Tibial nerve (tissue), 4 donors: ENCODE results near the gene PRR30. TPM values are rescaled to one million over a fixed set of nuclear protein-coding genes. Genes with fewer than 3 reads are reported as not detected.
A peak's percentile ranks its signal among the peaks of the same experiment; 100 is the strongest.
"Not testable (repeated sequence)": the region's sequence is repeated elsewhere in the genome, so short reads cannot be mapped to it uniquely, and the experiment has no call there.

ENCODE experiments used
- DNase-seq, 2 donors: peaks; one replicate each; pipeline ENCODE4 v3.0.0-alpha.2; 2019; ENCODE audit warnings: low spot score in 2 of 2
- H3K27ac ChIP-seq, 4 donors: fragments of 200-600 bp; sonication (generic) in 3 of 4; one replicate each; pipeline ENCODE4 v1.5.1; 2017 to 2019; ENCODE audit warnings: mild to moderate bottlenecking in 1 of 4
- H3K27me3 ChIP-seq, 2 donors: fragments of 200-600 bp; sonication (generic) in 1 of 2; one replicate each; pipeline versions ENCODE4 v1.5.1 to v1.6.0; 2017 to 2019
- H3K36me3 ChIP-seq, 3 donors: fragments of 200-600 bp; sonication (generic); one replicate each; pipeline ENCODE4 v1.5.1; 2018 to 2019
- H3K4me1 ChIP-seq, 4 donors: fragments of 200-600 bp; sonication (generic) in 3 of 4; one replicate each; pipeline ENCODE4 v1.5.1; 2017 to 2019
- H3K4me3 ChIP-seq, 4 donors: fragments of 200-600 bp; sonication (generic) in 3 of 4; one replicate each; pipeline ENCODE4 v1.5.1; 2017 to 2019; ENCODE audit warnings: mild to moderate bottlenecking in 1 of 4, moderate library complexity in 1 of 4
- H3K9me3 ChIP-seq, 4 donors: fragments of 200-600 bp; sonication (generic) in 3 of 4; one replicate each; pipeline ENCODE4 v1.5.1; 2017 to 2019
- EP300 ChIP-seq, 2 donors: sonication (generic); formaldehyde crosslinking; IDR thresholded peaks; one replicate each; pipeline ENCODE4 v1.6.1; 2017; ENCODE audit warnings: antibody characterized with exemption in 2 of 2, mild to moderate bottlenecking in 1 of 2
- POLR2A ChIP-seq, 2 donors: fragments of 450-650 bp; IDR thresholded peaks; one replicate each; pipeline ENCODE4 v1.6.1; 2017; ENCODE audit warnings: antibody characterized with exemption in 2 of 2, mild to moderate bottlenecking in 2 of 2, moderate library complexity in 2 of 2
- WGBS, 2 donors: methylation state at CpG; one replicate each; pipeline ENCODE4 v1.1.5; 2018; 5-methylcytosine and 5-hydroxymethylcytosine counted together
- total RNA-seq, 4 donors: library from RNA; depleted of rRNA; stranded (reverse); fragments of >200 nt; gene quantifications; one replicate each; pipeline ENCODE4 v1.1.0, GENCODE V29; 2016
- TF ChIP-seq, protein P1 (sequence below), 5 experiments: fragments of 200-600 bp in 3 of 5; fragments of 450-650 bp in 2 of 5; sonication (generic) in 3 of 5; IDR thresholded peaks; one replicate each; pipeline ENCODE4 v1.5.1; 2016 to 2019; ENCODE audit warnings: antibody characterized with exemption in 5 of 5, mild to moderate bottlenecking in 3 of 5, moderate library complexity in 2 of 5

Gene PRR30
- total RNA-seq, 4 donors from 2014 or later, result not detected

DNA sequence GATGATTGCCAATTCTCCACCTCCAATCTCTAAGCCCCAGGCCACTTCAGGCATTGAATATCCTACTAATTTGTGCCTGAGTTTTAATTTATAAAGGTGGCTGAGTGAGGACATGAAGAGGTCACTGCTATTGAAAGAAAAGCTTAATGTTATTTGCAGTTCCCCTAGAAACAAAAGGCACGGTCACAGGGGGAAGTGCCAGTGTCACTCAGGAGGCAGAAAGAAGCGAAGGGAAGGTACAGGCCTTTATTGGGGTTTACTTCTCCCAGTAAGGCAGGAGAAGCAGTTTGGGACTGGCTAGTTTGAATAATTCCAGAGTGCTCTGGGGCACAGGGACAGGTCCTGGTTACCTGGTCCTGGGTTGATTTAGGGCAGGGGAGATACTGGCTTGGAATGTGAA lies 17.3 kb downstream of the PRR30 start:
- Histone ChIP-seq H3K27me3 (peaks cover 0 to 26% of the 10 kb centered on the region in 2 donors), H3K36me3 (no peaks in the 10 kb centered on the region), H3K27ac (no peak overlapping the region), H3K4me3 (no peak overlapping the region), H3K9me3 (no peaks in the 10 kb centered on the region), H3K4me1 (peaks cover 0 to 26% (median 9%) of the 10 kb centered on the region in 4 donors)
- TF ChIP-seq POLR2A (IDR thresholded peaks at IDR 0.05) (no peak), EP300 (IDR thresholded peaks at IDR 0.05) (no peak)
- TF ChIP-seq, protein P1, sequence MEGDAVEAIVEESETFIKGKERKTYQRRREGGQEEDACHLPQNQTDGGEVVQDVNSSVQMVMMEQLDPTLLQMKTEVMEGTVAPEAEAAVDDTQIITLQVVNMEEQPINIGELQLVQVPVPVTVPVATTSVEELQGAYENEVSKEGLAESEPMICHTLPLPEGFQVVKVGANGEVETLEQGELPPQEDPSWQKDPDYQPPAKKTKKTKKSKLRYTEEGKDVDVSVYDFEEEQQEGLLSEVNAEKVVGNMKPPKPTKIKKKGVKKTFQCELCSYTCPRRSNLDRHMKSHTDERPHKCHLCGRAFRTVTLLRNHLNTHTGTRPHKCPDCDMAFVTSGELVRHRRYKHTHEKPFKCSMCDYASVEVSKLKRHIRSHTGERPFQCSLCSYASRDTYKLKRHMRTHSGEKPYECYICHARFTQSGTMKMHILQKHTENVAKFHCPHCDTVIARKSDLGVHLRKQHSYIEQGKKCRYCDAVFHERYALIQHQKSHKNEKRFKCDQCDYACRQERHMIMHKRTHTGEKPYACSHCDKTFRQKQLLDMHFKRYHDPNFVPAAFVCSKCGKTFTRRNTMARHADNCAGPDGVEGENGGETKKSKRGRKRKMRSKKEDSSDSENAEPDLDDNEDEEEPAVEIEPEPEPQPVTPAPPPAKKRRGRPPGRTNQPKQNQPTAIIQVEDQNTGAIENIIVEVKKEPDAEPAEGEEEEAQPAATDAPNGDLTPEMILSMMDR (IDR thresholded peaks at IDR 0.05), result no peak
- 76 to 79% methylated on average over 2 of the region's 2 CpGs for WGBS, 2 donors
- DNase-seq, result no peak

DNA sequence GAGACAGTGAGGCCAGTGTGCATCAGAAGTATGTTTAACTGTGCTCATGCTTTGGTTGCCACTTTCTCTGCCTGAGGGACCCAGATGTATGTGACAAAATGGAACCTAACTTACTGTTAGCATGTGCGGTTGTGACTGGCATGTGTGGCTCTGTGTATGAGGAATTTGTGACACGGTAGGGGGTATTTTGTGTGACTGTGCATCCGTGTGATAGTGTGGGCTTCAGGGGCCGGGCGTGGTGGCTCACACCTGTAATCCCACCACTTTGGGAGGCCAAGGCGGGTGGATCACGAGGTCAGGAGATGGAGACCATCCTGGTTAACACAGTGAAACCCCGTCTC lies 19.9 kb downstream of the PRR30 start:
- H3K27me3 ChIP-seq, result peaks cover 0 to 31% of the 10 kb centered on the region in 2 donors
- WGBS, 2 donors, result 78 to 83% methylated on average over 8 of the region's 8 CpGs
- H3K36me3 ChIP-seq, H3K27ac ChIP-seq, DNase-seq, H3K9me3 ChIP-seq: not testable (repeated sequence)
- peaks cover 0 to 26% (median 9%) of the 10 kb centered on the region in 4 donors for H3K4me1 ChIP-seq
- peak overlapping the region in 1 of 4 donors; percentile 54 for H3K4me3 ChIP-seq

DNA sequence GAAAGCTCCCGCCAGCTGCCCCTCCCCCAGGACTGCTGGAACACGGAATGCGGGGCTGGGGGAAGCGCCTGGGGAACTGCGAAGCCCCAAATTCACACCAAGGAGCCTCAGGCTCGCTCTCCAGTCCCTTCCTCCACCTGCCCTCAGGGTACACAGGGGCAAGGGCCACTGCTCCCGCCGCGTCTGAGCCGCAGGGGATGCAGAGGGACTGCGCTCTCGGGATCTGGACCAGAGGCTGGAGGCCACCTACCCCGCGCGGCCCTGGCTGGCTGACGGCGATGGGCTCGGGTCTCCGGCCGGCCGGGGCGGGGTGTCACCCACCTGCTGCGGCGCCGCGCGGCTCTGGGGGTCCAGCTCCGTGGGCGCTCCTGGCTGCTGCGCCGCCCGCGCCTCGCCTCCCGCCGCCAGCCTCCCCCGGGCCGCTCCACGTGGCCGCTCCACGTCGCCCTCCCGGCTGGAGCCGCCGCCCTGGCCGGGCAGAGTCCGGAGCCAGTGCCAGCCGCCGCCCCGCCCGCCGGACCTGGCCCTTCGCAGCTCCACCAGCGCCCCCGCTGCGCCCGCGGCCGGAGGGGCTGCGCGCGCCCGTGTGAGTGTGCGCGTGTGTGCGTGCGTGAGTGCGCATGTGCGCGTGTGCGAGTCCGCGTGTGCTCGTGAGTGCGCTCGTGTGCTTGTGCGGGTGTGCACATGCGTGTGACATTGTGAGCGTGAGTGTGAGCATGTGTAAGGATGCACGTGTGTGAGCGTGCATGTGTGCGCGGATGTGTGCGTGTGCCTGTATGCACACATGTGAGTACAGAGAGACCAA lies 20.5 kb downstream of the PRR30 start, which contains the start of gene CGREF1:
CGREF1 (minus strand) TSS at position 604 of the 805 bp plus-strand sequence. CDS start 14,762 bp downstream, outside the sequence.
- H3K27me3 ChIP-seq, result peaks cover 0 to 31% of the 10 kb centered on the region in 2 donors
- H3K9me3 ChIP-seq, result no peaks in the 10 kb centered on the region
- no peak for DNase-seq
- H3K4me1 ChIP-seq, result peaks cover 0 to 21% (median 7%) of the 10 kb centered on the region in 4 donors
- H3K36me3 ChIP-seq, result no peaks in the 10 kb centered on the region
- TF ChIP-seq, protein P1 (IDR thresholded peaks at IDR 0.05), result no peak
- TF ChIP-seq POLR2A (IDR thresholded peaks at IDR 0.05) (no peak), EP300 (IDR thresholded peaks at IDR 0.05) (no peak)
- H3K4me3 ChIP-seq, result peak within 1 kb of the TSS; percentile 19 to 54 (median 29)
- H3K27ac ChIP-seq, result no peak within 1 kb of the TSS
- WGBS, 2 donors, result 11 to 12% methylated on average over 18 to 26 of the region's 84 CpGs

DNA sequence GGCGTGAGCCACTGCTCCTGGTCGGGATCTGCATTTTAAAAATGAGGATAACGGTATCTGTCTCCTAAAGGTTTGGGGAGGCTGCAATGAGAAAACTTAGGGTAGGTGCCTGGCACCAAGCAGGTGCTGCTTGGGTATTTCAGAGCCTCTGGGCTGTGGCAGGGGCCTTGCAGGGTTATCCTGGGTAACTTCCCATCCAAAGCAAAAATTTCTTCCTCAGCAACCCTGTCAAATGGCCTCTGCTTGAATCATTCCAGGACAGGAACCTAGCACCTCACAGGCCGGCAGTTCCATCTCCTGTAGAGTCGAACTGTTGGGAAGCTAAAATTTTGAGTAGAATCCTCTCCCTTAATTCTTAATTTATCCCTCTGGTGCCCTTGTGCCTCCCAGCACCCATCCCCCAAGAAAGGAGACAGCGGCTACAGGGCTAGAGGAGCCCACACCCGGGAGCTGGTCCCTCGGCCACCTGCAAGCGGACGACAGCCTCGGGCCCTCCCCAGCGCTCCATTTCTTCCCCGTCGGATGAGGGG lies 21.1 kb downstream of the PRR30 start:
- no peak overlapping the region for H3K27ac ChIP-seq
- 25 to 37% methylated on average over 11 to 14 of the region's 14 CpGs for WGBS, 2 donors
- no peak for DNase-seq
- H3K4me3 ChIP-seq, result peak overlapping the region; percentile 19 to 54 (median 29)
- H3K9me3 ChIP-seq, result no peaks in the 10 kb centered on the region
- no peaks in the 10 kb centered on the region for H3K36me3 ChIP-seq
- no peak for TF ChIP-seq EP300 (IDR thresholded peaks at IDR 0.05)
- no peak for TF ChIP-seq POLR2A (IDR thresholded peaks at IDR 0.05)
- TF ChIP-seq, protein P1 (IDR thresholded peaks at IDR 0.05), result no peak
- H3K27me3 ChIP-seq, result peaks cover 0 to 31% of the 10 kb centered on the region in 2 donors
- H3K4me1 ChIP-seq, result peaks cover 0 to 16% (median 4%) of the 10 kb centered on the region in 4 donors

DNA sequence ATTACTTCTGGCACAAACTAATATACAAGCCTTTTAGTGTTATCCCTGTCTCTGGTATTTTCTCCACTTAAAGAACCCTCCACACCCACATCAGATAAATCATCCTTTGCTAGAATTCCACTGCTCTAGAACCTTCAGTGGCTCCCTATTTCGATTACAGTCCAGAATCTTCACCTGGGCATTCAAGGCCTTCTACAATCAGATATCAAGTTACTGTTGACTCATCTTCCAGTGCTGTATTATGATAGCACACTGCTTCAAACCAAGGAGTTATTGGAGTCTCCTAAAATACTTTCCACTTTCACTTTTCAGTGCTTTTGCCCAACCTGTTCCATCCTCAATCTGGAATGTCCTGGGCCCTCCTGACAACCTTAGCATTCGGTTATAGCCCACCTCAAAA lies 23.7 kb downstream of the PRR30 start:
- H3K4me3 ChIP-seq, result no peak overlapping the region
- TF ChIP-seq, protein P1 (IDR thresholded peaks at IDR 0.05), result no peak
- peaks cover 0 to 11% (median 3%) of the 10 kb centered on the region in 4 donors for H3K4me1 ChIP-seq
- no peak overlapping the region for H3K27ac ChIP-seq
- DNase-seq, result no peak
- WGBS, 2 donors, result 64 to 65% methylated on average over 2 of the region's 2 CpGs
- peaks cover 0 to 31% of the 10 kb centered on the region in 2 donors for H3K27me3 ChIP-seq
- no peaks in the 10 kb centered on the region for H3K9me3 ChIP-seq
- H3K36me3 ChIP-seq, result no peaks in the 10 kb centered on the region

DNA sequence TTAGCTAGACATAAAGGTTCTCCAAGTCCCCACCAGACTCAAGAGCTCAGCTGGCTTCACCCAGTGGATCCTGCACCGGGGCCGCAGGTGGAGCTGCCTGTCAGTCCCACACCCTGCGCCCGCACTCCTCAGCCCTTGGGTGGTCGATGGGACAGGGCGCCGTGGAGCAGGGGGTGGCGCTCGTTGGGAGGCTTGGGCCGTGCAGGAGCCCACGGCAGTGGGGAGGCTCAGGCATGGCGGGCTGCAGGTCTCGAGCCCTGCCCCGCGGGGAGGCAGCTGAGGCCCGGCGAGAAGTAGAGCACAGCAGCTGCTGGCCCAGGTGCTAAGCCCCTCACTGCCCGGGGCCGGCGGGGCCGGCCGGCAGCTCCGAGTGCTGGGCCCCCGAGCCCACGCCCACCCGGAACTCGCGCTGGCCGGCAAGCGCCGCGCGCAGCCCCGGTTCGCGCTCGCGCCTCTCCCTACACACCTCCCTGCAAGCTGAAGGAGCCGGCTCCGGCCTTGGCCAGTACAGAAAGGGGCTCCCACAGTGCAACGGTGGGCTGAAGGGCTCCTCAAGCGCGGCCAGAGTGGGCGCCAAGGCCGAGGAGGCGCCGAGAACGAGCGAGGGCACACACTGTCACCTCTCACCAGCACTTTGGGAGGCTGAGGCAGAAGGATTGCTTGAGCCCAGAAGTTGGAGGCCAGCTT lies 27.7 kb downstream of the PRR30 start:
- not testable (repeated sequence) for H3K4me1 ChIP-seq, DNase-seq, H3K36me3 ChIP-seq, H3K27ac ChIP-seq, H3K9me3 ChIP-seq, H3K27me3 ChIP-seq, H3K4me3 ChIP-seq
- WGBS, 2 donors, result 92 to 95% methylated on average over 41 to 45 of the region's 49 CpGs

DNA sequence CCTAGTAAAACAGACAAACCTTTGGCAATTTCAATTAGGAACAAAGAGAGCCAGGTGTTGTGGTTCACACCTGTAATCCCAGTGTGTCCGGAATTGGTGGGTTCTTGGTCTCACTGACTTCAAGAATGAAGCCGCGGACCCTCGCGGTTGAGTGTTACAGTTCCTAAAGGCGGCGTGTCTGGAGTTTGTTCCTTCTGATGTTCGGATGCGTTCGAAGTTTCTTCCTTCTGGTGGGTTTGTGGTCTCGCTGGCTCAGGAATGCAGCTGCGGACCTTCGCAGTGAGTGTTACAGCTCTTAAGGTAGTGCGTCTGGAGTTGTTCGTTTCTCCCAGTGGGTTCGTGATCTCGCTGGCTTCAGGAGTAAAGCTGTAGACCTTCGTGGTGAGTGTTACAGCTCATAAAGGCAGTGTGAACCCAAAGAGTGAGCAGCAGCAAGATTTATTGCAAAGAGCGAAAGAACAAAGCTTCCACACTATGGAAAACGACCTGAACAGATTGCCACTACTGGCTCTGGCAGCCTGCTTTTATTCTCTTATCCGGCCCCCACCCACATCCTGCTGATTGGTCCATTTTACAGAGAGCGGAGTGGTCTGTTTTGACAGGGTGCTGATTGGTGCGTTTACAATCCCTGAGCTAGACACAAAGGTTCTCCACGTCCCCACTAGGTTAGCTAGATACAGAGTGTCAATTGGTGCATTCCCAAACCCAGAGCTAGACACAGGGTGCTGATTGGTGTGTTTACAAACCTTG lies 28.4 kb downstream of the PRR30 start:
- not testable (repeated sequence) for DNase-seq, H3K27ac ChIP-seq, H3K36me3 ChIP-seq, H3K4me3 ChIP-seq, H3K27me3 ChIP-seq, H3K4me1 ChIP-seq, H3K9me3 ChIP-seq
- WGBS, 2 donors, result 75 to 79% methylated on average over 24 of the region's 24 CpGs
